GM19468 (cell line): Measurements from ENCODE around the gene SIK1.

ENCODE experiments used
- ATAC-seq: cut with Tn5 transposase; IDR thresholded peaks from one replicate; pipeline ENCODE4 v1.9.1; 2021; ENCODE audit warnings: mild to moderate bottlenecking, moderate library complexity, moderate number of reproducible peaks; ENCODE audit not compliant: unreplicated experiment; ENCODE audit errors: extremely low read depth

The SIK1 gene

DNA sequence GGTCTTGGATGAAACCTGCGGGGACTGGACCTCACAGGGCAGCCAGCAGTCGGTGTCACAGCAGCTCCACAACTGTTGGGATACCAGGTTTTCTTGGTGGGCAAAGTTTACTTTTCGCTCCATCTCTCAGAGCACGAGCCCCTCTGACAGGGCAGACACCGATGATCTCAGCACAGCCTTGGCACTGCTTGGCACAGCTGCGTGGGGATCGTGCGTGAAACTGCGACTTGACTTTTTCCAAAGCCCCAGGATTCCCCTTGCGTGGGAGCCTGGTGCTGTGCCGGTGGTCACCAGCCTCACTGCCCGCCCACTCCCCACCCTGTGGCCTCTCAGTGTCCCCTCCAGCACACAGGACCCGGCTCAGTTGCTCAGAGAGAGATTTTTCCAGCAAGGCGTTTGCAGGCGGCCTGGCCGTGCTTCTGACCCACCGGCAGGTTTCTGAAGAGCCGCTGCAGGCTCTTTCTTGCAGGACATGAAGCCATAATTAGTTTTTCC lies 57.3 kb downstream of the SIK1 start:
- no peak for ATAC-seq

GRCh38 chr21:43369124-43369523 lies 57.8 kb downstream of the SIK1 start:
- ATAC-seq: no peak

DNA sequence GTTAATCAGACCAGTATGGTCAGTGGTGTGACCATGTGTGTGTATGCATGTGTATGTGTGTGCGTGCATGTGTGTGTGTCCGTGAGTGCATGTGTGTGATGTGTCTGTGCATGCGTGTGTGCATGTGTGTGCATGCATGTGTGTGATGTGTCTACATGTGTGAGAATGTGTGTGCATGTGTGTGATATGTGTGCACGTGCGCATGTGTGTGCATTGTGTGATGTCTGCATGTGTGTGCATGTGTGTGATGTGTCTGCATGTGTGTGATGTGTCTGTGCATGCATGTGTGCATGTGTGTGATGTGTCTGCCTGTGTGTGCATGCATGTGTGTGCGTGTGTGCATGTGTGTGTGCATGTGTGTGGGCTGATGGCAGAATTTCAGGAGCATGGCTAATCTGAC lies 58.2 kb downstream of the SIK1 start:
- no peak for ATAC-seq

DNA sequence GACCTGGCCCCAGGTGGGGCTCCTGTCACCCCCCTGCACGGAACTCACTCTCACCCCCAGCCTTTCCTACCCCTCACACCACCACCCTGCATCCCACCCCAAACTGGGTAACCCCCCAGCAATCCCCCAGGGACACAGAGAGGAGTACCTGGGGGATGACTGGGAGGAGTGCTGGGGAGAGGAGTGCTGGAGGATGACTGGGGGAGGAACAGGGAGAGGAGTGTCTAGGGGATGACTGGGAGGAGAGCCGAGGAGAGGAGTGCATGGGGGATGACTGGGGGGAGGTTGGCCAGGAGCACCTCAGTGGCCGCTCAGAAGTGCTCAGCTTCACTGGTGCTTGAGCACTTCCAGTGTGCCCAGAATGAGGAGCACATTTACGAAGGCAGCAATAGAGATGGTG lies 59.1 kb downstream of the SIK1 start:
- ATAC-seq: no peak

DNA sequence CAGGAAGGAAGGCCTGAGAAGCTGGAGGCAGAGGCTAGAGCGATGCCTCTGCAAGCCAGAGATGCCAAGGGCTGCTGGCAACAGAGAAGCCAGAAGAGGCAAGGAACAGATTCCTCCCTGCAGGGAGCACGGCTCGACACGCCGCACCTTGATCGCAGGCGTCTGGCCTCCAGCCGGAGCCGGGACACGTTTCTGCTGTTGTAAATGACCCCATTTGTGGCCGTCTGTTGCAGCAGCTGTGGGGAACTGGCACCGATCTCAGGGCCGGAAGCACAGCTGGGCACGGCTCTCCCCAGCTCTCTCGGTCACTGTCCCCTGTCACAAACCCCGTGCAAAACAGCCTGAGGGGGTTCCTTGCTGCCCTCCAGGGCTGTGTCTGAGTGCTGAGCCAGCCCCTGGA lies 59.6 kb downstream of the SIK1 start:
- no peak for ATAC-seq

- no peak for ATAC-seq
These were observed 60.3 kb downstream of the SIK1 start for GRCh38 chr21:43366656-43367055.

GRCh38 chr21:43365611-43366426 lies 61.1 kb downstream of the SIK1 start:
- no peak for ATAC-seq

DNA sequence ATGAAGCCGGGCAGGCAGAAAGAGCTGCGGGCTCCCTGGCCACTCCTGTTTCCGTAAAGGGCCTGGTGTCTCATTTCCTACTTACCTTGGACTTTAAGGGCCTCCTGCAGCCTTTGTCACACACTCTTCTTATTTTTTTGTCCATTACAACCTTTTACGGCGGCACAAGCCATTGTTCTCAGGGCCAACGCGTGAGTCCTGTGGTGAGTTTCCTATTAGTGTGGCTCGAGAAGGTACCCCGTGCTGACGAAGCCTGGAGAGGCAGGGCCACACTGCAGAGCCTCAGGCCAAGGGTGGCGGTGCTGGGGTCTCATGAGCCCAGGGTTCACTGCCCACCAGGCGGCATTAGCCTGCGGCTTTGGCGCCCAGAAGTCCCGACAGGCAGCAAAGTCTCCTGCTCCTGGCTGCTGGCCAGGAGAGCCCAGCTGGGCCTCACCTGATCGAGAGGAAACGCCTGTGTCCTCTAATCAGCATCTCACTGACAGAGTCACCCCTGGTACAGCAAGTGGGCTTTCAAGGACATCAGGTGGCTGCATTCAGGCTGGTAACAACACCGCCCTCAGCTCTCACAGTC lies 62.0 kb downstream of the SIK1 start:
- no peak for ATAC-seq
